Measurements from ENCODE around the gene LEMD3.

DNA sequence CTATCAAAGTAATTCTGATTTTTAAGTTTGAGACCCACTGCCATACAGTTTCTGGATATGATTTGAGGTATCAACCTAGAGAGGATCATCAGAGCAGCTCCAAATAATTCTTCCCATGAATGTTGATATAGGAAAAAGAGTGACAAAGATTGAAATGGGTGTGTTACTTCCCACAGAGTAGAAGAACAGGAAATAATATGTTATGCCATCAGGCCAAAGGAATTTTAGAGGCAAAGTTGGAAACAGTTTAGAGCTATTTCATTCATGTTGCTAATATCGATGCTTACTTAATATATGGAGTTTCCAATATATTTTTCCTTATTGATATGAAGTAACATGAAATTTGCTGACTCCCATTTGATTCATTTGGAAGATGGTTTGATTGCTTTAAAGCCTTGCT lies 100.2 kb downstream of the LEMD3 start:
- TF ChIP-seq, protein P1, sequence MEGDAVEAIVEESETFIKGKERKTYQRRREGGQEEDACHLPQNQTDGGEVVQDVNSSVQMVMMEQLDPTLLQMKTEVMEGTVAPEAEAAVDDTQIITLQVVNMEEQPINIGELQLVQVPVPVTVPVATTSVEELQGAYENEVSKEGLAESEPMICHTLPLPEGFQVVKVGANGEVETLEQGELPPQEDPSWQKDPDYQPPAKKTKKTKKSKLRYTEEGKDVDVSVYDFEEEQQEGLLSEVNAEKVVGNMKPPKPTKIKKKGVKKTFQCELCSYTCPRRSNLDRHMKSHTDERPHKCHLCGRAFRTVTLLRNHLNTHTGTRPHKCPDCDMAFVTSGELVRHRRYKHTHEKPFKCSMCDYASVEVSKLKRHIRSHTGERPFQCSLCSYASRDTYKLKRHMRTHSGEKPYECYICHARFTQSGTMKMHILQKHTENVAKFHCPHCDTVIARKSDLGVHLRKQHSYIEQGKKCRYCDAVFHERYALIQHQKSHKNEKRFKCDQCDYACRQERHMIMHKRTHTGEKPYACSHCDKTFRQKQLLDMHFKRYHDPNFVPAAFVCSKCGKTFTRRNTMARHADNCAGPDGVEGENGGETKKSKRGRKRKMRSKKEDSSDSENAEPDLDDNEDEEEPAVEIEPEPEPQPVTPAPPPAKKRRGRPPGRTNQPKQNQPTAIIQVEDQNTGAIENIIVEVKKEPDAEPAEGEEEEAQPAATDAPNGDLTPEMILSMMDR (conservative IDR thresholded peaks at IDR 0.05; ENCODE audit: low read depth, low read length): no peak
- TF ChIP-seq EZH2 (IDR thresholded peaks at IDR 0.05; ENCODE audit: low read length, unreplicated experiment): no peak
